ENCODE results near the gene PTPRU.

GRCh38 chr1:29190718-29191117 lies 45.6 kb upstream of the PTPRU start:
- no peak for TF ChIP-seq CTCF (IDR thresholded peaks at IDR 0.05; ENCODE audit: low read depth, low read length, missing input control)
- TF ChIP-seq RAD21 (IDR thresholded peaks at IDR 0.05), result no peak
- TF ChIP-seq GABPA (IDR thresholded peaks at IDR 0.05 in 1 of 2, conservative IDR thresholded peaks at IDR 0.05 in 1 of 2), result no peak
- no peak for TF ChIP-seq JUND (IDR thresholded peaks at IDR 0.05)
- no peak for TF ChIP-seq HNF4G (IDR thresholded peaks at IDR 0.05)
- no peak for TF ChIP-seq ZBTB33 (IDR thresholded peaks at IDR 0.05)
- no peak for TF ChIP-seq MAX (IDR thresholded peaks at IDR 0.05)
- no peak for TF ChIP-seq TAF1 (conservative IDR thresholded peaks at IDR 0.05)
- TF ChIP-seq REST (IDR thresholded peaks at IDR 0.05), result no peak
